GM06990 (cell line): ENCODE results near the gene COG7.
"Not testable (repeated sequence)": the region's sequence is repeated elsewhere in the genome, so short reads cannot be mapped to it uniquely, and the experiment has no call there.

Experiments used
- DNase-seq: peaks from one replicate; pipeline ENCODE4 v3.0.0-alpha.2; 2011; ENCODE audit not compliant: insufficient read length; ENCODE audit errors: extremely low read depth
- H3K27me3 ChIP-seq: replicated peaks from 2 replicates; pipeline ENCODE4 v1.6.0; 2011; ENCODE audit warnings: low read length; ENCODE audit not compliant: control insufficient read depth, insufficient read depth
- H3K36me3 ChIP-seq: 2 replicates; pipeline ENCODE4 v1.5.1; 2011; ENCODE audit warnings: low read length; ENCODE audit not compliant: control insufficient read depth, insufficient read depth
- H3K4me3 ChIP-seq: replicated peaks from 2 replicates; pipeline ENCODE4 v1.5.1; 2011; ENCODE audit warnings: low read depth, mild to moderate bottlenecking, control low read depth, low read length
- TF ChIP-seq, protein P1 (sequence below): IDR thresholded peaks from 2 replicates; pipeline ENCODE4 v1.5.1; 2011; ENCODE audit warnings: low read length, control low read depth, mild to moderate bottlenecking, inconsistent platforms; ENCODE audit not compliant: insufficient read depth, poor library complexity, severe bottlenecking

COG7 gene

GRCh38 chr16:23367988-23368387 is 85.0 kb downstream of the COG7 start:
- TF ChIP-seq, protein P1, sequence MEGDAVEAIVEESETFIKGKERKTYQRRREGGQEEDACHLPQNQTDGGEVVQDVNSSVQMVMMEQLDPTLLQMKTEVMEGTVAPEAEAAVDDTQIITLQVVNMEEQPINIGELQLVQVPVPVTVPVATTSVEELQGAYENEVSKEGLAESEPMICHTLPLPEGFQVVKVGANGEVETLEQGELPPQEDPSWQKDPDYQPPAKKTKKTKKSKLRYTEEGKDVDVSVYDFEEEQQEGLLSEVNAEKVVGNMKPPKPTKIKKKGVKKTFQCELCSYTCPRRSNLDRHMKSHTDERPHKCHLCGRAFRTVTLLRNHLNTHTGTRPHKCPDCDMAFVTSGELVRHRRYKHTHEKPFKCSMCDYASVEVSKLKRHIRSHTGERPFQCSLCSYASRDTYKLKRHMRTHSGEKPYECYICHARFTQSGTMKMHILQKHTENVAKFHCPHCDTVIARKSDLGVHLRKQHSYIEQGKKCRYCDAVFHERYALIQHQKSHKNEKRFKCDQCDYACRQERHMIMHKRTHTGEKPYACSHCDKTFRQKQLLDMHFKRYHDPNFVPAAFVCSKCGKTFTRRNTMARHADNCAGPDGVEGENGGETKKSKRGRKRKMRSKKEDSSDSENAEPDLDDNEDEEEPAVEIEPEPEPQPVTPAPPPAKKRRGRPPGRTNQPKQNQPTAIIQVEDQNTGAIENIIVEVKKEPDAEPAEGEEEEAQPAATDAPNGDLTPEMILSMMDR: no peak
- Histone ChIP-seq H3K27me3 (no peaks in the 10 kb centered on the region; the same call in 1 of the 2 replicates), H3K4me3 (no peak overlapping the region), H3K36me3 (no peaks in the 10 kb centered on the region)
- no peak for DNase-seq

GRCh38 chr16:23367564-23367963 is 85.4 kb downstream of the COG7 start:
- no peaks in the 10 kb centered on the region; the same call in 1 of the 2 replicates for H3K27me3 ChIP-seq
- TF ChIP-seq, protein P1: no peak
- H3K4me3 ChIP-seq: no peak overlapping the region
- H3K36me3 ChIP-seq: no peaks in the 10 kb centered on the region
- DNase-seq: no peak

- H3K4me3 ChIP-seq, DNase-seq, H3K36me3 ChIP-seq, H3K27me3 ChIP-seq: not testable (repeated sequence)
These were observed 86.6 kb downstream of the COG7 start for GRCh38 chr16:23366341-23366740.

DNA sequence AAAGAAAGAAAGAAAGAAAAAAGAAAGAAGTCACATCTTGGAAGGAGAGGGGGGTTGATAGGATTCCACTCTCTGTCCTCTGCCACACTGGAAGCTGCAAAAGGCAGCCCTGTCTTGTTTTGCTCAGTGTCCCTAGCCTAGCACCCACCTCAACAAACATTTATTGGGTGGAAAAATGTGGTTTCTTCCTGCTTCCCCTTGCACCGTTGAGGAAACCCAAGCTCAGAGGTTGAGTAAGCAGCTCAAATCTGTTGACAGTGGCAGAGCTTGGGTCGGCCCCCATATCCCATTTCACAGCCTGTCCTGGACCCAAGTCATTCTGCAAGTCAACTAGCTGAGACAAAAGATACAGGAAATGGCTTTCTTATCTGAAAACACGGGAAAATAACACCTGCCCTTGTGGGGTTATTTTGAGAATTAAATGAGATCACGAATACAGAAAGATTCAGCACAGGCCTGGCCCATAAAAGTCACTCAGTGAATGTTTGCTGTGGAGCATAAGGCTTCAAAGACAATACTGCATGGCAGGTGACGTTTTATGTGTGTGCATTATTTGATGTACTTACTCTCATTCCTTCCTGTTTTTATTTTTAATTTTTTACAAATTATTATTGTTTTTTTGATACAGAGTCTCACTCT is 87.3 kb downstream of the COG7 start:
- DNase-seq: peak; percentile 50
- H3K36me3 ChIP-seq: no peaks in the 10 kb centered on the region
- H3K27me3 ChIP-seq: no peaks in the 10 kb centered on the region; the same call in 1 of the 2 replicates
- H3K4me3 ChIP-seq: no peak overlapping the region
- TF ChIP-seq, protein P1: no peak

DNA sequence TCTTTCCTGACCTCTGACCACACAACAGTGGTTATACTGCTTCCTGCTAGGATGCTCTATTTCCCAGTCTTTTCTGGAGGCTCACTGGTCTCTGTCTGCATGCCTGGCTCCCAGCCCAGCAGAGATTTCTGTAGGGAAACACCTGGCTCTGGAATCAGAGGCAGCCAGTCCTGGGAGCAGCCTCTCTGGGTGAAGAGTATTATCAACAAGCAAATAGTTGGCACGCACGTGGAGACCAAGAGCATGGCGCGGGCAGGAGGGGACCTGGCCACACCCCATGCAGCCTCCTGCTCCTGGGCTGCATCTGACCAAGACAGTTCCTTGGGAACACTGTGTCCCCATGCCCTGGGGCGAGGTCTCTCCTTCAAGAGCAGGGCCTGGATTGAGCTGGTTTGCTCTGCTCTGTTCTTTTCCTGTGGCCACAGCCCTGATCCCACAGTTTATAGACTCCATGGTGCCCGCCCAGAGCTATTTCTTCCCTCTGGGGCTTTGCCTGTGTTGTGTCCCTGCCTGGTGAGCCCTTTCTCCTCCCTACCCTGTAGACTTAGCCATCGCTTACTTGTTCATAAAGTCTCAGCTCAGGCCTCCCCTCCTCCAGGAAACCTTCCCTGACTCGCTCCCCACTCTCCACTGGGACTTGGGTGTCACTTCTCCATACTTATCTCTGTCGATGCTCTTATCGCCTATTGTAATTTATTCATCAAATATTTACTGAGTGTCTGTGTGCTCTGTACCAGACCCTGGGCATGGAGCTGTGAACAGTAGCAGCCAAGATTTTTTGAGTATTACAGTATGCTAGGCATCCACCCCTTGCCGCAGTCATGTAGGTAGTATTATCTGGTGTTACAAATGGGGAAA is 90.3 kb downstream of the COG7 start:
- TF ChIP-seq, protein P1: no peak
- Histone ChIP-seq H3K27me3 (no peaks in the 10 kb centered on the region), H3K36me3 (no peaks in the 10 kb centered on the region), H3K4me3 (no peak overlapping the region)
- DNase-seq: no peak

GRCh38 chr16:23359092-23359760 is 93.8 kb downstream of the COG7 start:
- H3K36me3 ChIP-seq: no peaks in the 10 kb centered on the region

More at GRCh38 chr16:23359092-23359760, 93.8 kb downstream of the COG7 start:
- Histone ChIP-seq H3K27me3 (no peaks in the 10 kb centered on the region), H3K4me3 (no peak overlapping the region)
- TF ChIP-seq, protein P1: no peak
- no peak for DNase-seq
